Epithelial cell of esophagus (primary cell): Measurements from ENCODE around the gene NBAS.

Experiments
- DNase-seq: peaks from one replicate; pipeline ENCODE4 v3.0.0; 2010; ENCODE audit warnings: low read depth
- H3K4me3 ChIP-seq: 2 replicates; pipeline ENCODE4 v1.5.1; 2011; ENCODE audit warnings: mild to moderate bottlenecking, low read length, control low read depth
- CTCF ChIP-seq: IDR thresholded peaks from 2 replicates; pipeline ENCODE4 v1.5.1; 2011; ENCODE audit warnings: low read depth, mild to moderate bottlenecking, low read length, control low read depth, inconsistent platforms; ENCODE audit not compliant: insufficient read depth; ENCODE audit errors: missing control alignments

The NBAS gene

DNA sequence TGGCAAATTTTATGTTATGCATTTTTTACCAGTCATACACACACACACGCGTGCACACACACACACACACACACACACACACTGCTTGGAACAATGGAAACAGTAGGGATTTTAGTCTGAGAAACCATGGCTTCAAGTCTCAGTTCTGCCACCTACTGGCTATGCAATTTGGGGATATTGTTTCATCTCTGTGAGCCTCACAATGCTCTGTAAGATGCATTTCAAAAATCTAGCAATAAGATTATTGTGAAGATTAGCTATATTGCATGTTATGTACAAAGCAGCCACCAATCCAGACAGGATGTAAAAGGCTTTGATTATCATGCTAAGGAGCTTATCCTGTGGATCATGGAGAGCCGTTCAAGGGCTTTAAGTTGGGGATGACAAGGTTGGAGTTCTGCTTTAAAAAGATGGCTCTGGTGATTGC lies 401.4 kb downstream of the NBAS start:
- TF ChIP-seq CTCF, result peak; percentile 54
- peak; percentile 53 for DNase-seq
- no peak overlapping the region for H3K4me3 ChIP-seq

- H3K4me3 ChIP-seq, result no peak overlapping the region
- TF ChIP-seq CTCF, result no peak
- DNase-seq, result peak; percentile 59
Measured at GRCh38 chr2:15159206-15159605, 401.9 kb downstream of the NBAS start.

DNA sequence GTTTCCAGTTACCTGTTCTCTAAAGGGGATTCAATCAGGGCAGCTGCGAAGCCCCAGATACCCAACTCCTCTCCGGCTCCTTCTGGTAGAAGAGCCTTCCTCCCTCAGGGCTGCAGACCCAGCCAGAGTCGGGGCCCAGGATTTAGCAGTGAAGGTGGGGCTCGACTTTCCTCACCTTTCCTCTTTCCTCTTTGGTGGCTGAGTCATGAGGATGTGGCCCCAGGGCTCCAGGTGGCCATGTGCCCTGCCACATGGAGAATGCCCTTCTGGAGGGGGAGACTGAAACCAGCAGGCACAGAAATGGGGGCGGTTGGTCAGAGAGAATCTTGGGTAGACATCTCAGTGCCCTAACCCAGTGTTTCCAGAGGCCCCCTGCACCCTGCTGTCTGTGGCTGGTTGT lies 402.6 kb downstream of the NBAS start:
- no peak for TF ChIP-seq CTCF
- H3K4me3 ChIP-seq, result no peak overlapping the region

GRCh38 chr2:15158100-15158499 lies 403.0 kb downstream of the NBAS start:
- H3K4me3 ChIP-seq, result no peak overlapping the region
- no peak for TF ChIP-seq CTCF
- DNase-seq, result no peak

More for the DNA sequence above, 402.6 kb downstream of the NBAS start:
- DNase-seq, result peak; percentile 55

- no peak overlapping the region for H3K4me3 ChIP-seq
- TF ChIP-seq CTCF, result no peak
- DNase-seq, result no peak
Measured at GRCh38 chr2:15155959-15156574, 405.1 kb downstream of the NBAS start.

DNA sequence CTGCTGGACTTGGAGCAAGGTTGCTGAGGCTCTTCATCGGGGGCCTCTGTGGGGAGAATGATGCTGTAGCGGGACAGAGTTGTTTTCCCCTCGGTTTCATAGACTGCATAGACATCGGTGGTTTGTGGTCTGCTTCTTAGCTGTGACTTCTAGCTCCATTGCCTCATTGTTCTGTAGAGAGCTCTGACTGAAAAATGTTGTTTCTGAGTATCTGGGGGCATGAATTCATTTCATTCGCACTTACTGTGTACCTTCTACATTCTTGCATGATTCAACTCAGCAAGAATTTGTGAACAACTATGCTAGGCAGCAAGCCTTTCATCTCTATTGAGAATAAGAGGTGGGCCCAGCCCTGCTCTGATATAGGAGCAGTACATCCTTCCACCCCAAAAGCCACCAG lies 406.8 kb downstream of the NBAS start:
- TF ChIP-seq CTCF, result no peak
- peak; percentile 25 for DNase-seq
- no peak overlapping the region for H3K4me3 ChIP-seq

DNA sequence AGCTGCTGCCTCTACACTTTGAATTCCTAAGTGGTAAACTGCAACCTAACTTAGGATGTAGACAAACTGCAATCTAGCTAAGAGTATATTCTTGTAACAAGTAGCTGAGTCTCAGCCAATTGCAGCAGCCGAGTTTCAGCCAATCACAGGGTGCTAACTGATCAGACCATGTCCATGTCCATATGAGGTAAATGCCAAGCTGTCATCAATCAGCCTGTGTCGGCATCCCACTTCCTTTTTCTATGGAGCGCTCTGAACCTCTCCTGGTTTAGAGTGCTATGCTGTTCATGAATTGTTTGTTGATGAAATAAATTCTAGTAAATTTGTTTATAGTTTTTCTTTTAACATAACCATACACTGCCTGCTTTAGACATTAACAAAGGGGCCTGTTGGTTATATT lies 408.8 kb downstream of the NBAS start:
- no peak for DNase-seq
- no peak for TF ChIP-seq CTCF

More for the DNA sequence above, 408.8 kb downstream of the NBAS start:
- no peak overlapping the region for H3K4me3 ChIP-seq
